Activated T-helper 1 cell treated with Interleukin-2 at 50 U/mL for 16 hours (primary cell): ENCODE data around the gene TRMT10A.

ENCODE experiments used
- DNase-seq: peaks from one replicate; pipeline ENCODE4 v3.0.0-alpha.2; 2020; ENCODE audit warnings: low read depth

TRMT10A gene

GRCh38 chr4:99563310-99564186 is at the start of gene TRMT10A:
Gene TRMT10A, minus strand, starts transcription at chr4:99564039. Its CDS starts 4,701 bp downstream, at chr4:99559338.
- peak; percentile 88 for DNase-seq

- no peak for DNase-seq
Measured at GRCh38 chr4:99612704-99613103, 48.9 kb upstream of the TRMT10A start.

GRCh38 chr4:99612281-99612680 is 48.4 kb upstream of the TRMT10A start:
- DNase-seq: no peak

- DNase-seq: no peak
Measured at GRCh38 chr4:99610605-99611175, 46.9 kb upstream of the TRMT10A start.

GRCh38 chr4:99608417-99608816 is 44.6 kb upstream of the TRMT10A start:
- DNase-seq: no peak

- DNase-seq: no peak
Measured at GRCh38 chr4:99606716-99607115, 42.9 kb upstream of the TRMT10A start.

- no peak for DNase-seq
Measured at GRCh38 chr4:99594818-99595217, 31.0 kb upstream of the TRMT10A start.

- DNase-seq: no peak
Measured at GRCh38 chr4:99593781-99594641, 30.2 kb upstream of the TRMT10A start.

GRCh38 chr4:99591757-99592156 is 27.9 kb upstream of the TRMT10A start:
- no peak for DNase-seq

- DNase-seq: no peak
Measured at GRCh38 chr4:99587803-99588202, 24.0 kb upstream of the TRMT10A start.

GRCh38 chr4:99587309-99587708 is 23.5 kb upstream of the TRMT10A start:
- DNase-seq: no peak

GRCh38 chr4:99586797-99587196 is 23.0 kb upstream of the TRMT10A start:
- no peak for DNase-seq

- DNase-seq: no peak
Measured at GRCh38 chr4:99586322-99586721, 22.5 kb upstream of the TRMT10A start.

GRCh38 chr4:99585516-99585915 is 21.7 kb upstream of the TRMT10A start:
- no peak for DNase-seq

- DNase-seq: no peak
Measured at GRCh38 chr4:99578714-99579113, 14.9 kb upstream of the TRMT10A start.

GRCh38 chr4:99574530-99575324 is 10.9 kb upstream of the TRMT10A start, which contains the start of gene MTTP:
Gene MTTP, plus strand, starts transcription at chr4:99574824. Its CDS starts 86 bp downstream, at chr4:99574910.
- no peak for DNase-seq

- DNase-seq: no peak
Measured at GRCh38 chr4:99573735-99574368, 10.0 kb upstream of the TRMT10A start.

- no peak for DNase-seq
Measured at GRCh38 chr4:99572527-99573240, 8.8 kb upstream of the TRMT10A start.

- DNase-seq: no peak
Measured at GRCh38 chr4:99571883-99572282, 8.0 kb upstream of the TRMT10A start.

GRCh38 chr4:99564921-99565320 is 1.1 kb upstream of the TRMT10A start:
- DNase-seq: no peak

GRCh38 chr4:99552872-99553271 is 11.0 kb downstream of the TRMT10A start:
- DNase-seq: no peak
